GM23338 (cell line): Measurements from ENCODE around the gene DAPK2. TPM values are rescaled to one million over a fixed set of nuclear protein-coding genes. Genes with fewer than 3 reads are reported as not detected.

ENCODE experiments used
- CTCF ChIP-seq, 2 experiments: fragments of 200-600 bp in 1 of 2; sonication (generic) in 1 of 2; conservative IDR thresholded peaks; 2 replicates each; pipeline versions ENCODE4 v1.5.1 to v1.6.1; 2016 to 2017; ENCODE audit warnings: antibody characterized with exemption in 2 of 2, low read depth in 2 of 2, mild to moderate bottlenecking in 2 of 2, moderate library complexity in 1 of 2
- REST ChIP-seq: IDR thresholded peaks from one replicate; pipeline ENCODE4 v1.6.1; 2018; ENCODE audit warnings: antibody characterized with exemption; ENCODE audit not compliant: unreplicated experiment
- ZNF462 ChIP-seq: fragments of 250-450 bp; sonication (Bioruptor Pico); IDR thresholded peaks from 2 replicates; pipeline ENCODE4 v1.5.0; 2020; ENCODE audit warnings: mild to moderate bottlenecking, moderate library complexity
- polyA plus RNA-seq: library from polyadenylated mRNA; unstranded; fragments of >200 nt; fragmentation: Nextera tagmentation; extraction: Ambion mirVana; gene quantifications from 2 replicates; pipeline ENCODE4 v1.2.1, GENCODE V29; 2016
- total RNA-seq: library from RNA; depleted of rRNA; stranded (reverse); fragments of >200 nt; shearing (Covaris generic); gene quantifications from 2 replicates; pipeline ENCODE4 v1.2.3, GENCODE V29; 2014

The DAPK2 gene
- total and polyA plus RNA-seq, 2 experiments from 2014 or later, result 1.6 to 3.1 TPM

- TF ChIP-seq ZNF462 (CRISPR knock-in tag) (no peak), CTCF (conservative IDR thresholded peaks at IDR 0.05; ENCODE audit: low read depth in 2 of 2) (no peak), REST (no peak)
Observed at GRCh38 chr15:64072812-64073211, 26.5 kb upstream of the DAPK2 start (continued).
